ENCODE measurements around the gene LPAR3.

- TF ChIP-seq EZH2phosphoT487 (IDR thresholded peaks at IDR 0.05; ENCODE audit: borderline replicate concordance, low read length) (no peak), CTCF (conservative IDR thresholded peaks at IDR 0.05; ENCODE audit: low read depth, low read length) (no peak)
These were observed at the start of gene LPAR3 for GRCh38 chr1:84892705-84893618.

Measured in PC-3 (cell line).